NOMO-1 treated with dmso at 0.1 percent for 144 hours (cell line): ENCODE measurements around the gene S1PR3.

Experiments
- DNase-seq: peaks from one replicate; lab custom pipeline; 2025; ENCODE audit not compliant: unreplicated experiment; lab: John Stamatoyannopoulos, UW

The S1PR3 gene

DNA sequence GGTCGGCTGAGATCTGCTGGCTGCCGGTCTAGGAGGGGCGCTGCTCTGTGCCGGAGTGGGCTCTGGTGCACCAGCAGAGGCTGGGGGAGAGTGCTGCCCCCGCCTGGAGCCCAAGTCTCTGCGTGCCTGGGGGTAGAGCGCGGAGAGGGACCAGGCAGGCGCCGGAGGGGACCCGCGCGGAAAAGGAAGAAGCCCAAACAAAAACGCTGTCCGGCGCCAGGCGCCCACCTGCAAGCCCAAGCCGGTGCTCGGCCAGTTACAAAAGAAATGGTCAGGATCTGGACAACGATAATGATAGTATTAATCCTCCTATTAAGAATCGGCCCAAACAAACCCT lies 571 bp upstream of the S1PR3 start:
- no peak for DNase-seq

DNA sequence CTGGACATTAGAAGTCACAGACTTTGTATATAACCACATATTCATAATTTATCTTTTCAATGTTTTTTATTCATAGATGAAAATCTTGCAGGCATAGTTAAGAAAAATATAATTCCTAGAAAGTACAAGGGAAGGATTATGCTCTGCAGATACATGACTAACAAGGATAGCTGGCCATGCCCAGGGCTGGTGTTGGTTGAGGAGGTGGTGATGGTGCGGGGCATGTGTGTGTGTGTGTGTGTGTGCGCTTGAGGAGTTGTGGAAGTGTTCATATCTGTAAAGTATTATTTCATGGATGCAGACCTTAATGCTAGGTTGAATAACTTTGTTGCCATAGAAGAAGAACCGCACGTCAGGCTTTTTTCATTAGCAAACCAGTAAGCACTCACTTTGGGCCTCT lies 1.3 kb downstream of the S1PR3 start:
- no peak for DNase-seq

DNA sequence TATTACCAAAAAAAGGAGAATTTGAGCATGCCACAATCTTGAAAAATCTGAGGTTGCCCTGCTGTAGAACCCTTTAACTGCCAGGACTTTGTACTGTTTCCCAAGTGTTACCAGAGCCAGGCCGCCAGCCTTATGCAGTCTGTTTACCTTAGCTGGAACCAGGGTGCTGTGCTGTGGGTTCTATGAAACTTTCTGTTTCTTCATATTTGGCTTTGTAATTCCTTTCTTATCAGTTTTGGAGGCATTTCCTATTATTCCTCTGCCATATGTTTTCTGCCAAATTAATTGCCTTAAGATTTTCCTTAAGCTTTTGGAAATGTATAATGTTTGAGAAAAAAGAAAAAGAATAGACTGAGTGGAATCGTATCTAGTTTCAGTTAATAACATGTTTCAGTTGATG lies 2.1 kb downstream of the S1PR3 start:
- DNase-seq, result no peak

DNA sequence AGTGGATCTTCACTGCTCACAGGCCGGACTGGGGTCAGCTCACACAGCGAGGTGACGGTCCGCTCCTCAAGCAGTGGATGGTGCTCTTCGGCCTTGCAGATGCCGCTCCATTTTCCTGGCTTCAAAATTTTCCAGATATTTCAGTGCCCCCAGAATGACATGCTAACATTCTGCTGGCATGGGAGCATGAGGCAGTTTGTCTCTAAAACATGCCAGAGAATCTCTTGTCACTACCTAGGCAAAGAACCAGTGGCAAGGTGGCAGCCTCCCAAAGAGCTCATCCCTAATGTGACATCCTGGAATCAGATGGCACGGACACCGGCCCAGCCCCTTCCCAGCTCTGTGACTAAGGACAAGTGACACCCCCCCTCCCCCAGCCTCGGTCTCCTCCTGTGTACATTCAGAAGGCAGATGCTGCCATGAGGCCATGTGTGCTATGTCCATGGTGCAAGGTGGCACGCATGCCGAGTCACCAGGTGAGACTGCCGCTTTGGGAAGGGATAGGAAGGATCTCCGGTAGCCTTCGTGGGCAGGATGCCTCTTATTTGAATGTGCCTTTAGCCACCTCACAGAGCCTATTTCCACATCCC lies 2.7 kb downstream of the S1PR3 start:
- DNase-seq, result no peak

DNA sequence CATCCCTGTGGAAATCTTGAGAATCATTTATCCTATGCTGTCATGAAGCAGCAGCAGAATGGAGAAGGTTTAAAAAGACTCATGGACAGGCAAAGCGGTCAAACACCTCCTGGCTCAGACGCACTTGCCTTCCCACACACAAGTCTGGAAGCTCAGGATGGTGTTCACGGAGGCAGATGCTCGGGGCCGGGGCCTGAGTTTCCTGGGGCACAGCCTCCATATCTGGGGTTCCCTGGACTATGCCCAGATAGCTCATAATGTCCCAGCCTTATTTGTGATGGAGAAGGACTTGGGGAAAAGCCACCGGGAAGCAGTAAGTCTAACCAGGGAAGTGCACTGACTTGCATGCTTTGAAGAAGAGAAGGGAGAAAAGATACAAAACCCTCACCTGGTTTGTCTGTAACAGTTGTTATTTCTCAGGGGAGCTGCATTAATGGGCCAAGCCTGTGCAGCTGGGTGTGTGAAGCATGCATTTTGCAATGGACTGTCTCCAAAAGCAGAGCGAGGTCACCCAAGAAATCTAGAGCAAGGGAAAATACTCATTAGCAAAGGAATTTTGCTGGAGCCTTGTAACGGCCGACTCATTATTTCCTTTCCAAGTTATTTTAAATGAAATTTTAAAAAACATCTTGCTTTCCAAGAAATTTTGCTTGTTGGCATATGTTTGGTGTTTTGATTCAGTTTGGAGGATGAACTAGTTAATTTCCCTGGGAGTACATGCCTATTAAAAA lies 3.4 kb downstream of the S1PR3 start:
- no peak for DNase-seq

DNA sequence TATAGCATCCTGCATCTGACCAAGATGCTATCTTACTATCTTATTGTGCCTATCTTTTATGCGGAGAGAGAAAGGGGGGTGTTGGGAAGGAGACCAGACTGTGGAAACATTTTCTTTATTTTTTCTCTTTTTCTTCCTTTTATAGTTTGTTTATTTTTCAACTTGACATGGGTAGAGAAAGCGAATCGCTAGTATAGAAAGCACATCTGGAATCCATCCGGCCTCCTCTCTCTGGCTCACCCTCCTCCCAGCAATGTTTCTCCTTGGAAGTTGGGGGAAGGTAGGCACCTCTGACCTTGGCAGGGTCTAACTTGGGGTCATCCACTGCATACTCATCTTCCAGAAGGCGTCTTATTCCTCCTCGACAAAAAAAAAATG lies 3.9 kb downstream of the S1PR3 start:
- DNase-seq, result no peak

DNA sequence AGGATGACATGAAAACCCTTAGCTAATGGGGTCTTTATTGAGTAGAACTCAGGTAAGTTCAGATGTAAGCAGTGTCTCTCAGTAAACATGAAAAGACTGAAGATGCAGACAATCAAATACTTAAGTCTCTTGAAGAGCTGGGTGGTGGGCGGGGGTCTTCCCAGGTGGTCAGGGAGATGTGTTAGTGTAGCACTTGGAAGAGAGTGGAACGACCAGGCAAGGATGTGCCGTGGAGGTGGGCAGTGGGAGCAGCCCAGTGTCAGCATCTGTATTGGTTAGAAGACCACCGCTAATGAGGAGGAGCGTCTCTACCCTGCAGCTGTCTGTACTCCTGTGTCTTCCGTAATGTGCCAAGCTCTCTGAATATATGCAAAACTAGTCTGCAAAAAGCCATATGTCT lies 4.4 kb downstream of the S1PR3 start:
- no peak for DNase-seq

DNA sequence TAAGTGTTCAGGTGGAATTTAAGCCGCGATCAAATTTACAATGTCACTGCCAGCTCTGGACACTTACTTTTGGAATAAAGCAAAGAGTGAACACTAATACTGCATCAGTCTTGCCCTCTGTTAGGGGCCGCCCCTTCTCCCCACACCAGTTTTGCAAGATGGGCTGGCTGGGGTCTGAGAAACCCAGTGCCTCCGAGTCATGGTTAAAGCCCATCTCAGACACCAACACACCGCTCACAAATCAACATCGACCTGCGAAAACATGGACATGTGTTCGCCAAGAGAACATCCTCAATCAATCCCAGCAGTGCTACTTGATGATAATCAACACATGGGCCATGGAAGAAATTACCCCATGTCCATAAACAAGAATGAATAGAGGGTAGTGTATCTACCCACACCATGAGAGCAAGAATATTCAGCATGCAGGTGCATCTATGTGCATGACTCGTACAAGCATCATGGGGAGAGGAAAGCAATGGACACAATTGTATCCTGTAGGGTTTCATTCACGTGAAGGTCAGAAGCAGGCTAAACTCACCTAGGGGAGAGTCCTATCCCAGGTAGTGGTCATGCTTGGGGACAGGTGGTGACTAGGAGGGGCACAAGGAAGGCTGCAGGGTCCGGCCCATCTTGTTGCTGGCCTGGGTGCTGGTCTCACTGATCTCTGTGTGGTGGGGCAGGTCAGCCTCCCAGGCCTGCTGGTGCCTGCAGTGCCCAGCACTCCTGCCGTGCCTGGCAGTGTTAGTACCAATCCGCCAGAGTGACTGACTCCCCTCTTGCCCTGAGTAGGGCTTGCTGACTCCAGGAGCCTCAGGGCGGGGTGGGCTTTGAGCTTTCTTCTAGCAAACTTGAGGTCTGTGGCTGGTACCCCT lies 5.0 kb downstream of the S1PR3 start:
- DNase-seq, result no peak

DNA sequence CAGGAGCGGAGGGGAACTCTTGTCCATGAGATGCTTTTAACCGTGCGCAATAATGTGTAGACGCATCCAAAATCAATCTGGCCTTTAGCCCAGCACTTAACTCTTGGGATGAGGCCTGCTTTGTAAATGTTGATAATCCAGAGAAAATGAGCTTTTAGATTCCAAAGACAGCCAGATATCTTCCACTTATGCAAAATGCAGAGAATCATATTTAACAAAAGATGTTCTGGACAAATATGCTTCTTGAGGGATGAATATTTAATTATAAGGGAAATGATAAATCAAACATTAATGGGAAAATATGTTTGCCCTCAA lies 5.6 kb downstream of the S1PR3 start:
- no peak for DNase-seq

DNA sequence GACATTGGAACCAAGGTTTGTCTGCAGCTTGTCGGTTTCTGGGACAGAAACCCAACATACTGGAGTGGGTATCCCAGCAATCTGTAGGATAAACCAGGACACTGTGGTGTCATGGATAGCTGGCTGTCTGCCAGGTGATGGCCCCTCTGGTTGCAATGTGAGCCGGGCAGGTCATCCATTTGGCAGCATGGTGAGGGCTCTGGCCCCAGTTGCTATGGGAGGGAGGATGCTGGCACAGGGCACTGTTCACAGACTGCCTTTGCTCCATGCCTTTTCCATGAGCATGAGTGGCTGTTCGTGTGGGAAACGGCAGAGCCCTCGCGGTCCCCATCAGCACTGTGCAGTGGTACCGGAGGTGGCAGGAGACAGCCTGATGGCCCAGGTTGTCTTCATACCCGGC lies 6.4 kb downstream of the S1PR3 start:
- no peak for DNase-seq

DNA sequence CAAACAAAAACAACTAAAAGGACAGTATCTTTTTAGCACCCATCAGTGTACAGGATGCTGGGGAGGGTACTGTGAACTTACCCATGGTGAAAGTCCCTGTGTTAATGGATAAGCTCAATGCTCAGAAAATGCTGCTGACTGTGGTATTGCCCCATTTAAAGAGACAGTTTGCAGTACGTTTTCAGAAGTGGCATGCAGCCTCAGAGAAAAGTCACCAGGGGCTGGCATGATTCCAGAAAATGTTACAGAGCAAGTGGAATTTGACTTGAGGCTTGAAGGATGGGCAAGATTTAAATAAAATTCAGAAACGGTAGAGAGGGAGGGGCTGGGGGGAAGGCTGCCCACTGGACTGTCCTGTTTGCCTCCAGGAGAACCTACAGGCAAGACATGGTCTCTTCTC lies 7.2 kb downstream of the S1PR3 start:
- DNase-seq, result no peak

DNA sequence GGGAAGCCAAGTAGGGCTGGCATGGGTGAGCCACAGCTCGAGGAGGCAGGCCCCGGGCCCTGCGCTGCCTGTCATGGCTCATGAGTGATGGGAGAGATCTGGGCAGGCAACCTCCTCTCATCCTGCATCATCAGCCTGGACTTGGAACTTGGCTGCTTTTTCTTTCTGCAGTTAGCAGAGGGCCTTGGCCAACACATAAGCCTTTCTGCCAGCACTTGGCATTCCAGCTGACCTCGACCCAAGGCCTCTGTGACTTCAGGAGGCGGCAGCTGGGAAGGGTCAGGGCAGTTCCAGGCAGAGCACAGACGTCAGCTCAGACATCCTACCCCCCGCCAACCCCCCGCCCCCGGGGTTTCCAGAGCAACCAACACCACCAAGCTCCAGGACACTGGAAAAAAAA lies 7.6 kb downstream of the S1PR3 start:
- no peak for DNase-seq

DNA sequence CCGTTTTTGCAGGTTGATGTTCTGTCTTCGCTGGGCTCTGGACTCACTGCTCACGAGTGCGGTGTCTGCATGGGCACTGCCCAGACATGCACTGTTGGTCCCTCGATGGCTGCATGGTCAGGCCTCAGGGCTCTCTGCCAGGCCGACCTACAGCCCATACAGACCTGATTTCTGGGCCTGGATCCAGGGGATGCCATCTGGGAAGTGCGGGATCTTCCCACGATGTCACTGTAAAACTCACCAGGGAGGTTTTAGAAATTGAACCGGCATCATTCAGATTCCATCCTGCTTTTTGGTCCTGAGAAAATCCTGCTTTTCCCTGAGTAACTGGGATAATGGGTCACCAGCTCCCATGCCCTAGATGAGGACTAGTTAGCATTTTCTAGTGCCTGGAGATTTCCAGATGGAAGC lies 9.1 kb downstream of the S1PR3 start:
- DNase-seq, result no peak

DNA sequence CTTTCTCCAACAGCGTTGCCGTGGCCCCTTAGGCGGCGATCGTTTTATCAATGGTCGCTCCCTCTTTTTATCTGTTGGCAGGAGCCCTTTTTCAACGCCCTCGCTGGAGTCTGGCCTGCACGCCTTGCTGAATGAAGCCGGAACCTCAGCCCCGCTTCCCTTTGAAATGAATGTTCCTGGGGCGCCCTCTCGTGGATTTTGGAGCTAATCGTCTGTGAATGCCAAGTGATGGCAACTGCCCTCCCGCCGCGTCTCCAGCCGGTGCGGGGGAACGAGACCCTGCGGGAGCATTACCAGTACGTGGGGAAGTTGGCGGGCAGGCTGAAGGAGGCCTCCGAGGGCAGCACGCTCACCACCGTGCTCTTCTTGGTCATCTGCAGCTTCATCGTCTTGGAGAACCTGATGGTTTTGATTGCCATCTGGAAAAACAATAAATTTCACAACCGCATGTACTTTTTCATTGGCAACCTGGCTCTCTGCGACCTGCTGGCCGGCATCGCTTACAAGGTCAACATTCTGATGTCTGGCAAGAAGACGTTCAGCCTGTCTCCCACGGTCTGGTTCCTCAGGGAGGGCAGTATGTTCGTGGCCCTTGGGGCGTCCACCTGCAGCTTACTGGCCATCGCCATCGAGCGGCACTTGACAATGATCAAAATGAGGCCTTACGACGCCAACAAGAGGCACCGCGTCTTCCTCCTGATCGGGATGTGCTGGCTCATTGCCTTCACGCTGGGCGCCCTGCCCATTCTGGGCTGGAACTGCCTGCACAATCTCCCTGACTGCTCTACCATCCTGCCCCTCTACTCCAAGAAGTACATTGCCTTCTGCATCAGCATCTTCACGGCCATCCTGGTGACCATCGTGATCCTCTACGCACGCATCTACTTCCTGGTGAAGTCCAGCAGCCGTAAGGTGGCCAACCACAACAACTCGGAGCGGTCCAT lies 10.0 kb downstream of the S1PR3 start:
- DNase-seq, result no peak

DNA sequence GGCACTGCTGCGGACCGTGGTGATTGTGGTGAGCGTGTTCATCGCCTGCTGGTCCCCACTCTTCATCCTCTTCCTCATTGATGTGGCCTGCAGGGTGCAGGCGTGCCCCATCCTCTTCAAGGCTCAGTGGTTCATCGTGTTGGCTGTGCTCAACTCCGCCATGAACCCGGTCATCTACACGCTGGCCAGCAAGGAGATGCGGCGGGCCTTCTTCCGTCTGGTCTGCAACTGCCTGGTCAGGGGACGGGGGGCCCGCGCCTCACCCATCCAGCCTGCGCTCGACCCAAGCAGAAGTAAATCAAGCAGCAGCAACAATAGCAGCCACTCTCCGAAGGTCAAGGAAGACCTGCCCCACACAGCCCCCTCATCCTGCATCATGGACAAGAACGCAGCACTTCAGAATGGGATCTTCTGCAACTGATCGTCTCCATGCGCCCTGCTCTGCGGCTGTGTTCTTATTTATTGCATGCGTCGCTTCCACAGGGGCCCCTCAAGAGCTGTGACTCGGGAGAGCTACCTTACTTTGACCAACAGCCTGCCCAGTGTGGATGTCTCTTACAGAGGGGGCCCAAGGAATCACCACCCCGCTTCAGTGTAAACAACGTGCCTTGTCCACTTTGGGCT lies 10.8 kb downstream of the S1PR3 start:
- DNase-seq, result no peak

DNA sequence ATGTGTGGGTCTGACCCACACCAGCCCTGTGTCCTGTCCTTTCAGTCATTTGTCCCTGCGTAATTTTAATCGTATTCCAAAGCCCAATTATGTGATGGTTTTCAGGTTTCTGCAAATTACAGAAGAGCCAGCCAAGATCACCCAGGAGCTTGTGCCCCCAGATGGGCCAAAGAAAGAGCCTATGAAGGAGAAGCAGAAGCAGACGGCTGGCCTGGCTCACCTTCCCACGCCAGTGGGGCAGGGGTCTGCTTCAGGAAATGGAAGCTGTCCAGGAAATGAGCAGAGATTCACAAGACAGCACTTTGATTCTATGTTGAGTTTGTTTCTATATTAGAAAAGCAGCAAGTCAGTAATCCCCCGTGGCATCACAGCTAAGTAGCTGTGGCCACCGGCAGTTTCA lies 11.7 kb downstream of the S1PR3 start:
- DNase-seq, result no peak

DNA sequence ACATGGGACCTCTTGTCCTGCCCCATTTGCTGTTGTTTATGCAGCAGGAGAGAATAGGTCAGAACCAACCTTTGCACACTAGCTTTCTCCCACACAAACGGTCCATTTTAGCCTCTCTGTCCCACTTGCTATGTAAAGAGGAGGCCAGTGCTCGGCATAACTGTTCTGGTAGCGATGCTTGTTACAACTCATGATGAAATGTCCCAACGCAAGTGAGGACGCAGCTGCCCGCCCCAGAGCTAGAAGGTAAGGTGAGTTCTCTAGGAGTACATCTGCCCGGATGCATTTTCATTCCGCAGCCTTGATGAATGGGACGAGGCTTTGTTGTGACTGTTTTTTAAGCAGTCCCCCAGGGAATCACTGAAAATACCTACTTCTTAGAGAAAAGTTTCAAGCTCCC lies 14.1 kb downstream of the S1PR3 start:
- DNase-seq, result no peak

DNA sequence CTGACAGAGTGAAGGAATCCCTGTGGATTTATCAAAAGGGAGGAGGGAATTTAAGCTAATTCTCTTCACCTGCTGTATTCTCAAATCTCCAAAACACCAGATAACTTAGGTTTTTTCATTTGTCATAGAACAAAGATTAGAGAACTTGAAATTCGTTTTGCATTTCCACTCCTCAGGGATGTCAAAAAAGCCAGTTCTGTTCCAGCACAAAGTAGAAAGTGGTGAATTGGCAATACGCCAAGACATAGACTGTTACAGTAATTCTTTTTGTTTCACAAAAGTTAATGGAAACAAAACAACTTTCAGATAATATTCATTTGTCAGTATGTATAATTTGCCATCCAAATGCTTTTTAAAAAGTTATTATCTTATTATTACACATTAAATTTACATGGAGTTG lies 15.0 kb downstream of the S1PR3 start:
- no peak for DNase-seq

DNA sequence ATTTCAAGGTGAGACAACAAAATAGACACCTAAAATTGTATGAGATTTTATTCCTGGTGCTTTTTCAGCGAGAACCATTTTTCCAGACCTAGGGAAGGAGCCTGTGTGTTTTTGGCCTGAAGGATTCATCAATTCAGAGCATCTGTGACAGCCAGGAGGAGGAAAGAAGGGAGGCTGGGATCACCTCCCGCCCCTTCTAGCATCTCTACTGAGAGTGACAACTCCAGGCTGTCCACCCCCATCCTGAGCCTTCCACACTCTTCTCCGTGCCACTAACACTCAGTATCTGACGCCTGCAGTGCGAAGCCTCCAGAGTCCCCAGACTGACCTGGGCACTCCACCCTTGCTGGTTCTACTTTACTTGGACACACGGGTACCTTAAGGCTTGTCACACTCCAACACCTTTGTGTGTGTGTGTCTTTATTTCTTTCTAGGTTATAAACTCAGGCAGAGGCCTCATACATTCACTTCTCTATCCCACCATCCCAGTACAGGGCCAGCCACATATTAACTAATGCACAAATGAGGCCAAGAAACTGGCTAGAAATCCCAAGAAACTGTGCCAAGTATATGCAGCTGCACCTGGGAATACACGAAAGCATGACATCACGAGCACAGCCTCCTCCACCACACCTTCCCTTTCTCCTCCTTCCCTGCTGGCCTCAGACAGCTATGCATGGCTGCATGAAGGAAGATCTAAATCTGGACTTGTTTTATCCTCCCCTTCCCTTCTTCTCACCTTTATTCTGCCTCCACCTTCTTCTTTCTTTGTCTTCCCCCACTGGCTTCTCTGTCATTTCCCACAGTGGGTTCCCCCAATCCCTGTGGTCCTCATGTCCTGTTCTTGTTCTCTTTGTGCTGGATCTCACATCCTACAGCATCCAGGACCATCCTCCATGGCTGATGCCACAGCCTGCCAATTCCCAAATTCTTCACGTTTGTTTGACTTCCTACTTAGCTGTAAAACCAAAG lies 16.0 kb downstream of the S1PR3 start:
- DNase-seq, result no peak
